HG02943 (cell line): ENCODE measurements around the gene DAPK2.
"Not testable (repeated sequence)": the region's sequence is repeated elsewhere in the genome, so short reads cannot be mapped to it uniquely, and the experiment has no call there.

Experiments used
- ATAC-seq: cut with Tn5 transposase; IDR thresholded peaks from one replicate; pipeline ENCODE4 v1.9.1; 2021; ENCODE audit warnings: mild to moderate bottlenecking, low read depth, moderate library complexity; ENCODE audit not compliant: unreplicated experiment

The DAPK2 gene

GRCh38 chr15:63979262-63979793, 67.0 kb downstream of the DAPK2 start:
- ATAC-seq: no peak

- ATAC-seq: no peak
Observed at GRCh38 chr15:63978511-63979261, 67.6 kb downstream of the DAPK2 start.

GRCh38 chr15:63977119-63977518, 69.2 kb downstream of the DAPK2 start:
- ATAC-seq: no peak

DNA sequence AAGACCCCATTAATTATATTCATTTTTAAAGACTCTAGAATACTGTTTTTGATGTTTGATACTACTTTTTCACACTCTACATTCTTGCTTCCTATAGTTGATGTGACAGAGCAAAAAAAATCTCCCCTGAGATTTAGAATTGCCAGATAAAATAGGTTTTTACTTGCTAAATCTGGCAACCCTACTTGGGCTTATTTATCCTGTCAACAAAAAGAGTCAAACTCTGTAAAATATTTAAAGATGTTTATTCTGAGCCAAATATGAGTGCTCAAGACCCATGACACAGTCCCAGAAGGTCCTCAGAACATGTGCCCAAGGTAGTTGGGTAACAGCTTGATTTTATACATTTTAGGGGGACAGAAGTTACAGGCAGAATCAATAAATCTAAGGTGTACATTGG, 72.3 kb downstream of the DAPK2 start:
- no peak for ATAC-seq

- no peak for ATAC-seq
Observed at GRCh38 chr15:63973212-63974009, 72.9 kb downstream of the DAPK2 start.

GRCh38 chr15:63972801-63973200, 73.5 kb downstream of the DAPK2 start:
- ATAC-seq: no peak

- ATAC-seq: no peak
Observed at GRCh38 chr15:63971904-63972303, 74.4 kb downstream of the DAPK2 start.

DNA sequence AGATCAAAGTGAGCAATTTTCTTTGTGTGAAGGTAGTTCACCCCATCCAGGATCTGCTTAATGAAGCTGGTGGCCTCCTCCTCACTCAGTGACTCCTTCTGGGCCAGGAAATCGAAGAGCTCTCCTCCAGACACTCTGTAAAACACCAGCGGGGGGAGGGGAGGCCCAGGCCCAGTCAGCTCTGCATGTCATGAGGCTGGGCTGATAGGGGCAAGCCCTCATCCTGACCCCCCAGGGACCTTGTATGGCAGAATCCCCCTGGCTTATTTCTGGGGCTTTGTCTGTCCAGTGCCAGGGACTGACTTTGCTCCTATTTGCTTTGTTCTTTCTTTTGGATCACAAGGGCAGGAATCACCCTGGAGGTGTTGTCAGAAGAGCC, 74.9 kb downstream of the DAPK2 start:
- ATAC-seq: no peak

DNA sequence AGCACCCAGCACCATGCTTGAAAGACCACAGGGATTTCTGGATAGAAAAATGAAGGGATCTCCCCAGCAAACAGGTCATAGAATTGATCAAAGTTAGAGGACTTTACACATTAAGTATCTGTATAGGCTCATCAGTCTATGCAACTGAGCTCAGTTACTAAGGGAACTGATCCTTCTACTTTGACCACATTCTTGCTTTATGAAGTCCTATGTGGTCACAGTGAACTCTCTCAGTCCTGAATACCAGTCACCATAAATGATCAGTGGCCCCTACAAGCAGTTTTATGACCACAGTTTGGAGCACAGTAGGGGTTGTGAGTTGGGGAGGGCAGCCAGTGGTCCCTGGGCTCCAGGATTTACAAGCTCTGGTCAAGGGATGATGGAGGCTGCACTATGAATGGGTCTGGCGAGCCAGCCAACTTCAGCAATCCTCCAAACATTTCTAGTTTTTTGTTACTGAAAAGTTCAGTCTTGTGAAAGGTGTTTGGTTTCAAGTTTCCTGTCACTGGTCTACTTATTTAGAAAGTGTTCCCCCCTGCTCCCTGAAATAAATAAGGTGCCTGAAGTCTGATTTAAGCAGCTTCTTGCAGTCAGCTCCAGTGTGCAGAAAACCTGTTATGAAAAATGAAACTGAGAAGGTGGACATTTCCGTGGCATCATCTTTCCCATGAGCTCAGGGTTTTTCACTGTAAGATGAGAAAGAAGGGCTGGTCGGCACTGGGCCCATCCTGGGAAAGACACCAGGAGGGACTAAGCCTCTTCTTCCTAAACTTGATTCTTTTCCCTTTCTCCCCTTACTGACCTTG, 75.5 kb downstream of the DAPK2 start:
- peak; percentile 89 for ATAC-seq

GRCh38 chr15:63969652-63970421, 76.4 kb downstream of the DAPK2 start:
- no peak for ATAC-seq

DNA sequence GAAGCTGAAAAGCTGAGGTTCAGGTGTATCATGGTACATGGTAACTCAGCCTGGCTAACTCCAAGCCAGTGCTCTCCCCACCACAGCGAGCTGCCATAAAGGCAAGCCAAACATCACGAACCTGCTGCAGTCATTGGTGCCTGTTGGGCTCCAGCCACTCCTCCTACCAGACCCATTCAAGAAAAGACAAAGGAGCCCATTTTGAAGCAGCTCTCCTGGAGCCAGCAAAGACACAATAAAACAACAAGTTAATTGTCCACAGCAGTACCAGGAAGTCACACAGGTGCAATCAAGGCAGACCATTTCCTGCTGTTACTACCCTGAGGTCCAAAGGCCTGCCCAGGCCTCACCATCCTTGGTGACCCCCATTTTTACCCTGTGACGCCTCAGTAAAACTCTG, 77.6 kb downstream of the DAPK2 start:
- no peak for ATAC-seq

DNA sequence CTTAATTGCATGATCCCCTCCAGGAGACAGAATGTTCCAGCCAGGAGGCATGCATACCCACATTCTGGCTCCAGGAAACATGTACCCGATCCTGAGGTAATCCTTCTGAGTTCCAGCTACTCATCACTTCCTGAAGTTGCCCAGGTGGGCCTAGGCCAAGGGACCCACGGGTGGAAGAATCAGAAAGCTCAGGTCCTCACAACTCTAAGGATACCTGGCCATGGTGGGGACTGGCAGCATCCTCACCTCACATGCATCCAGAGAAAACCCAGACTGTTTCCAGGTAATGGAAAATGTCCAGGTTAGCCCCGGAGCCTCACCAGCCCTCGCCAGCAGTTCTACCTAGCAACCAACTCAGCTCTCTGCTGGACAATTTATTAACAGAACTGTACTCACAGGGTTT, 78.2 kb downstream of the DAPK2 start:
- ATAC-seq: no peak

DNA sequence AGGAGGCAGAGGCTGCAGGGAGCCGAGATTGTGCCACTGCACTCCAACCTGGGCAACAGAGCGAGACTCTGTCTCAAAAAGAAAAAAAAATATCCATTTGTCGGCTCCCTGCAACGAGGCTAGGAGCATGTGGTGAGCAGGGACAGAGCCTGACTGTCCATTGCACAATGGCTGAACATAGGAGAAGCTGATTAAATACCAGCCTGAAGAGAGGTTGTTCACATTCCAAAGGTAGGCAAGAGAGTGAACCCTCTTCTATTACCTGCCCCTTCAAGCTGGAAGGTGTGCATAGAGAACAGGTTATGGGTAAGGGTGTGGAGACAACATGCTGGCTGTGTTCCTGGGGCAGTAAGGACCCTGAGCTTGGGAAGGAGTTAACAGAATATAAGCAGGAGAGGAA, 78.7 kb downstream of the DAPK2 start:
- no peak for ATAC-seq

GRCh38 chr15:63962947-63963721, 83.2 kb downstream of the DAPK2 start:
- ATAC-seq: not testable (repeated sequence)

DNA sequence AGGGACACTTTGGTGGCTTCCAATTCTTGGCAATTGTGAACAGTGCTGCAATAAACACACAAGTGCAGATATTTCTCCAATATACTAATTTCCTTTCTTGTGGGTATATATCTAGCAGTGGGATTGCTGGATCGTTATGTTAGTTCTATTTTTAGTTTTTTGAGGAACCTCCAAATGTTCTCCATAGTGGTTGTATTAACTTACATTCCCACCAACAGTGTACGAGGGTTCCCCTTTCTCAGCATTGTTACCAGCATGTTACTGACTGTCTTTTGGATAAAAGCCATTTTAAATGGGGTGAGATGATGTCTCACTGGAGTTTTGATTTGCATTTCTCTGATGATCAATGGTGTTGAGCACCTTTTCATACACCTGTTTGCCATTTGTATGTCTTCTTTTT, 92.8 kb downstream of the DAPK2 start:
- no peak for ATAC-seq

DNA sequence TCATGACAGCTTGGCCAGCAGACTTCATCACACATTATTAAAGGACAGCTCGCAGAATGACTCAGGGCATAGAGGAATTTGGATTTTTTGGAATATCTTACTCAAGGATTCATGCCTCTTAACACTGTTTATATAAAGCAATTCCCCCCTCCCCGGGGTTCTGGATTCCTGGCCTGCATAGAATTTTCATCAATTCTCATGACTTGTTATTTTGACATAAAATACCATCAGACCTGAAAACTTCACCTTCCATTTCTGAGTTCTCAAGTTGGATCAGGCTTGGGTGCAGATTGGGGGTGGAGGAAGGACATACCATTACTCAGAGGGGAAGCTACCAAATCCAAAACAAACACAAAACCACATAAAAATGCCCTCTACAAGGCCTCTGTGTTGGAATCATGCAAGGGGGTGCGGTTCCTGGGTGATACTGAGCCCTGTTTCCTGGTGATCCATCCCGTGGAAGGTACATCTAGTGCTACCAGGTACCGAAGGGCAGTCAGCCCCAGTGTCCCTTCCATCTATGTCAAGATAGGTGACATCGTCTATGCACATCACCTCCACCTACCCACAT, 95.3 kb downstream of the DAPK2 start:
- ATAC-seq: no peak

GRCh38 chr15:63948971-63949370, 97.3 kb downstream of the DAPK2 start:
- ATAC-seq: no peak

GRCh38 chr15:63948436-63948835, 97.8 kb downstream of the DAPK2 start:
- no peak for ATAC-seq

DNA sequence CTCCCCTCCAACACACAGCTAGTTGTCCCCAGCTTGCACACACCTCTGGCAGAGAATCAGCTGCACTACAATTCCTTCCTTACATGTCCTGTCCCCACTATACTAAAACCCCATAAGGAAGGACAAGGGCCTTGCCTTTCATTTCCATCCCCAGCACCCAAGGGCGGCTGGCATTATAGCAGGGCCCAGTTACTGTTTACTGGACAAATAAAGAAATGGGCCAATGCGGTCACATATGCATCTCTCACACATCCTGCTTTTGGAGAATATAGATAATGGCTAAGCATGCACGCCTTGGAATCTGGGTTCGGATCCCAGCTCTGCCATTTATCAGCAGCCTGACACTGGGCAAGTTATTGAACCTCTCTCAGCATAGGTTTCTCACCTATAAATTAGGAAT, 99.1 kb downstream of the DAPK2 start:
- no peak for ATAC-seq
